Mesenchymal stem cell (in vitro differentiated cells and primary cell): ENCODE measurements around the gene CEP104.
"Not testable (repeated sequence)": the region's sequence is repeated elsewhere in the genome, so short reads cannot be mapped to it uniquely, and the experiment has no call there.

Experiments used
- DNase-seq: peaks from one replicate; pipeline ENCODE4 v3.0.0-alpha.2; 2013
- H2AFZ ChIP-seq: one replicate; pipeline ENCODE4 v1.6.1; 2013; ENCODE audit warnings: low read depth, mild to moderate bottlenecking, control low read depth, inconsistent platforms, low read length, moderate library complexity
- H2AK5ac ChIP-seq: 2 replicates; pipeline ENCODE4 v1.6.1; 2013; ENCODE audit warnings: low read length, moderate library complexity, mild to moderate bottlenecking, inconsistent platforms; ENCODE audit not compliant: severe bottlenecking
- H2BK120ac ChIP-seq: one replicate; pipeline ENCODE4 v1.6.1; 2013; ENCODE audit warnings: low read depth, mild to moderate bottlenecking, inconsistent platforms, low read length, moderate library complexity
- H2BK12ac ChIP-seq, 2 experiments: one replicate each; pipeline ENCODE4 v1.6.1; 2013; ENCODE audit warnings: inconsistent platforms in 2 of 2, low read length in 2 of 2, mild to moderate bottlenecking in 2 of 2, moderate library complexity in 2 of 2, control low read depth in 1 of 2
- H2BK15ac ChIP-seq: one replicate; pipeline ENCODE4 v1.6.1; 2013; ENCODE audit warnings: mild to moderate bottlenecking, low read depth, inconsistent platforms; ENCODE audit not compliant: poor library complexity, severe bottlenecking
- H2BK5ac ChIP-seq: 2 replicates; pipeline ENCODE4 v1.6.1; 2013; ENCODE audit warnings: low read depth, mild to moderate bottlenecking, low read length, control low read depth, inconsistent platforms; ENCODE audit not compliant: poor library complexity, severe bottlenecking
- H3K14ac ChIP-seq, 2 experiments: one replicate each; pipeline ENCODE4 v1.6.1; 2013; ENCODE audit warnings: inconsistent platforms in 2 of 2, low read length in 2 of 2, control low read depth in 1 of 2, mild to moderate bottlenecking in 1 of 2, moderate library complexity in 1 of 2
- H3K18ac ChIP-seq, 2 experiments: one replicate each; pipeline ENCODE4 v1.6.1; 2013; ENCODE audit warnings: inconsistent platforms in 2 of 2, low read length in 2 of 2, control low read depth in 1 of 2, low read depth in 1 of 2, mild to moderate bottlenecking in 1 of 2
- H3K23ac ChIP-seq, 2 experiments: one replicate each; pipeline ENCODE4 v1.6.1; 2013; ENCODE audit warnings: inconsistent platforms in 2 of 2, low read length in 2 of 2, mild to moderate bottlenecking in 2 of 2, moderate library complexity in 2 of 2, control low read depth in 1 of 2
- H3K27ac ChIP-seq: 2 replicates; pipeline ENCODE4 v1.5.1; 2013; ENCODE audit warnings: mild to moderate bottlenecking, moderate library complexity, low read length, control low read depth, inconsistent platforms; ENCODE audit not compliant: poor library complexity, severe bottlenecking
- H3K27me3 ChIP-seq, 2 experiments: 2 replicates each; pipeline versions ENCODE4 v1.6.1 to v1.7.0; 2013; ENCODE audit warnings: low read length in 2 of 2, mild to moderate bottlenecking in 2 of 2, moderate library complexity in 2 of 2, control low read depth in 1 of 2, inconsistent platforms in 1 of 2; ENCODE audit not compliant: control insufficient read depth in 1 of 2, insufficient read depth in 1 of 2
- H3K36me3 ChIP-seq, 2 experiments: 2 replicates each; pipeline versions ENCODE4 v1.6.1 to v1.7.0; 2013; ENCODE audit warnings: low read length in 2 of 2, control low read depth in 1 of 2, inconsistent platforms in 1 of 2, low read depth in 1 of 2, mild to moderate bottlenecking in 1 of 2; ENCODE audit not compliant: insufficient read depth in 2 of 2, control insufficient read depth in 1 of 2
- H3K4ac ChIP-seq, 2 experiments: one replicate each; pipeline ENCODE4 v1.6.1; 2013; ENCODE audit warnings: inconsistent platforms in 2 of 2, low read length in 2 of 2, mild to moderate bottlenecking in 2 of 2, moderate library complexity in 2 of 2, control low read depth in 1 of 2, low read depth in 1 of 2
- H3K4me1 ChIP-seq: 2 replicates; pipeline ENCODE4 v1.6.1; 2013; ENCODE audit warnings: low read depth, low read length, control low read depth; ENCODE audit not compliant: control insufficient read depth, insufficient read depth
- H3K4me2 ChIP-seq: 2 replicates; pipeline ENCODE4 v1.6.1; 2013; ENCODE audit warnings: low read length, mild to moderate bottlenecking, inconsistent platforms; ENCODE audit not compliant: poor library complexity, severe bottlenecking
- H3K4me3 ChIP-seq, 2 experiments: 2 replicates each; pipeline versions ENCODE4 v1.5.1 to v1.7.0; 2013; ENCODE audit warnings: low read length in 2 of 2, mild to moderate bottlenecking in 2 of 2, control low read depth in 1 of 2, low read depth in 1 of 2; ENCODE audit not compliant: insufficient read depth in 1 of 2
- H3K79me1 ChIP-seq: replicated peaks from 2 replicates; pipeline ENCODE4 v1.6.1; 2013; ENCODE audit warnings: mild to moderate bottlenecking, control low read depth, low read length, inconsistent platforms; ENCODE audit not compliant: poor library complexity, severe bottlenecking
- H3K9ac ChIP-seq: 2 replicates; pipeline ENCODE4 v1.7.0; 2013; ENCODE audit warnings: mild to moderate bottlenecking, low read length, moderate library complexity
- H3K9me3 ChIP-seq: 2 replicates; pipeline ENCODE4 v1.7.0; 2013; ENCODE audit warnings: mild to moderate bottlenecking, low read length; ENCODE audit not compliant: control insufficient read depth
- H4K8ac ChIP-seq: one replicate; pipeline ENCODE4 v1.6.1; 2013; ENCODE audit warnings: inconsistent platforms, mild to moderate bottlenecking, low read length, moderate library complexity
- H4K91ac ChIP-seq: one replicate; pipeline ENCODE4 v1.6.1; 2013; ENCODE audit warnings: mild to moderate bottlenecking, low read length, inconsistent platforms
- WGBS: methylation state at CpG from one replicate; pipeline ENCODE4 v1.1.7; 2013; ENCODE audit warnings: mixed read lengths; 5-methylcytosine and 5-hydroxymethylcytosine counted together

CEP104 gene

DNA sequence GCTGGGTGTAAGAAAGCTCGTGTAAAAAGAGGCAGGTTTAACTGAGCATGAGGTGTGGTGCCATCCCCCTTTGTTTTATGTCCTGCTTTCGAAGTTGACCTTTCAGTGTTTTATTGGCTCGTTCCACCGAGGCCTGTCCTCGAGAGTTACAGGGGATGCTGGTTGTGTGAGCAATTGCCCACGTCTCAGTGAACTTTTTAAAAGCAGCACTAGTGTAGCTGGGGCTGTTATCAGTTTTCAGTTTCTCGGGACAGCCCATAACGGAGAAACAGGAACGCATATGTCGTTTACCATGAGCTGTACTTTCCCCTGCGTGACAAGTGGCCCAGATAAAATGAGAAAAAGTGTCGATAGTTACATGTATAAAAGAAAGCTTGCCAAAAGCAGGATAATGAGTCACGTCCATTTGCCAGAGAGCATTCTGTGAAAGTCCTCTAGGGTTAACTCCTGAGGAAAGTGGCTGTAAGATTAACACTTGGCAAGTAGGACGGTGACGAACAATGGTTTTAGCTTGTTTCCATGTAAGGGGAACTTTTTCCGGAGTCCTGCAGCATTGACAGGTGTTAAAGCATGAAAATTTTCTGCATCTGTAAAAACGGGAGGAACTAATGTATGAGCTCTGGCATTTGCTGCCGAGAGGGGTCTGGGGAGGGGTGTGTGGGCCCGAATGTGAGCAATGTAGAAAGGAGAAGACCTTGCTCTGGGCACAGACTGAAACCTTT lies 52.9 kb downstream of the CEP104 start:
- H3K4me2 ChIP-seq: no peak overlapping the region
- WGBS: 68% methylated on average over 19 of the region's 19 CpGs
- no peak overlapping the region for H3K9ac ChIP-seq
- no peaks in the 10 kb centered on the region for H3K79me1 ChIP-seq
- H3K18ac ChIP-seq: no peak overlapping the region
- DNase-seq: no peak
- H3K36me3 ChIP-seq: no peaks in the 10 kb centered on the region
- no peak overlapping the region for H2BK15ac ChIP-seq
- peaks cover 2% of the 10 kb centered on the region for H3K4me1 ChIP-seq
- H3K4me3 ChIP-seq: peak overlapping the region in 1 of 2 experiments; percentile 66
- H2AK5ac ChIP-seq: no peak overlapping the region
- H3K23ac ChIP-seq: no peak overlapping the region
- H4K8ac ChIP-seq: no peak overlapping the region
- no peak overlapping the region for H4K91ac ChIP-seq
- H2AFZ ChIP-seq: no peak overlapping the region
- no peak overlapping the region for H2BK12ac ChIP-seq
- H3K9me3 ChIP-seq: no peaks in the 10 kb centered on the region
- no peak overlapping the region for H3K14ac ChIP-seq
- H3K27ac ChIP-seq: no peak overlapping the region
- H3K27me3 ChIP-seq: peaks cover 25 to 26% of the 10 kb centered on the region in 2 experiments
- H3K4ac ChIP-seq: no peak overlapping the region
- H2BK5ac ChIP-seq: no peak overlapping the region
- no peak overlapping the region for H2BK120ac ChIP-seq

DNA sequence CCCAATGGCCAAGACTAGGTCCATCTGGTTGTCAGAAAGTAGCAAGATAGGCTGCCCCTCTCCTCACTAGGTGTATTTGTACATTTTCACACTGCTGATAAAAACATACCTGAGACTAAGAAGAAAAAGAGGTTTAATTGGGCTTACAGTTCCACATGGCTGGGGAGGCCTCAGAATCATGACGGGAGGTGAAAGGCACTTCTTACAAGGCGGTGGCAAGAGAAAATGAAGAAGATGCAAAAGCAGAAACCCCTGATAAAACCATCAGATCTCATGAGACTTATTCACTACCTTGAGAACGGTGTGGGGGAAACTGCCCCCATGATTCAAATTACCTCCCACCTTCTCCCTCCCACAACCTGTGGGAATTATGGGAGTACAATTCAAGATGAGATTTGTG lies 56.2 kb downstream of the CEP104 start:
- H3K14ac ChIP-seq, H3K79me1 ChIP-seq, H3K18ac ChIP-seq, H3K9ac ChIP-seq, H2BK5ac ChIP-seq, H3K4ac ChIP-seq, H4K91ac ChIP-seq, H2BK15ac ChIP-seq, H3K4me1 ChIP-seq, H4K8ac ChIP-seq, H3K36me3 ChIP-seq, H3K4me3 ChIP-seq, H3K23ac ChIP-seq, H3K9me3 ChIP-seq, H2BK120ac ChIP-seq, H3K27ac ChIP-seq, DNase-seq, H2AK5ac ChIP-seq, H2AFZ ChIP-seq, H3K4me2 ChIP-seq: not testable (repeated sequence)
- Histone ChIP-seq H2BK12ac (peak overlapping the region in 1 of 2 experiments; percentile 18), H3K27me3 (peaks cover 25 to 26% of the 10 kb centered on the region in 2 experiments)
- WGBS: 76% methylated on average over 2 of the region's 3 CpGs

DNA sequence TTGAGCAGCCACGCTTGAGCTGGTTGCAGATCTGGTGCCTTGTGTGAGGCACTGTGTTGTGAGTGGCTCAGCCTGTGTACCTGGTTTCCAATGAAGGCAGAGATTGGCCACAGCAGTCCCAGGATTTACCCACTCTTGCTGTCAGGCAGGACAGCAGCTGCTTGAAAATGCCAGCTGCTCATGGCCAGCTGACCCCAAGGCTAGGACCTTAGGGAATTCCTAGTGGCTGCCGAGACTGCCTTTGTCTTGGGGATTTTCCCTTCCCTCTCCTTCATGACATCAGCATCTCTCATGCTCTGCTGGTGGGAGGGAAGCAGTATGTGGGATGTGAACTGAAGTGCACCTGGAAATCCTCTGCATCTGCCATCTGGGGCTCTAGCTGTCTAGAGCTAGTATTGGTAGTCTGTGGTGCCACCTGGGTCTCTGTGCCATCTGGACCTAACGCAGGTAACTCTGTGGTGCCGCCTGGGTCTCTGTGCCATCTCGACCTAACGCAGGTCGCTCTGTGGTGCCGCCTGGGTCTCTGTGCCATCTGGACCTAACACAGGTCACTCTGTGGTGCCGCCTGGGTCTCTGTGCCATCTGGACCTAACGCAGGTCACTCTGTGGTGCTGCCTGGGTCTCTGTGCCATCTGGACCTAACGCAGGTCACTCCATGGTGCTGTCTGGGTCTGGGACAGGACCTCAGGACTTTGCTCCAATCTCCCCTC lies 56.9 kb downstream of the CEP104 start:
- Histone ChIP-seq H2AK5ac (no peak overlapping the region), H3K4me1 (peaks cover 6% of the 10 kb centered on the region), H2AFZ (no peak overlapping the region), H2BK5ac (no peak overlapping the region), H2BK120ac (no peak overlapping the region), H4K8ac (no peak overlapping the region), H3K27ac (no peak overlapping the region), H3K9ac (no peak overlapping the region), H3K4ac (no peak overlapping the region), H3K79me1 (peaks cover 7% of the 10 kb centered on the region), H3K23ac (no peak overlapping the region), H4K91ac (no peak overlapping the region), H3K9me3 (no peaks in the 10 kb centered on the region), H3K14ac (no peak overlapping the region), H3K4me2 (no peak overlapping the region), H3K36me3 (peaks cover 0 to 4% of the 10 kb centered on the region in 2 experiments), H3K4me3 (no peak overlapping the region), H2BK15ac (no peak overlapping the region), H3K27me3 (peaks cover 22 to 23% of the 10 kb centered on the region in 2 experiments), H2BK12ac (peak overlapping the region in 1 of 2 experiments; percentile 18), H3K18ac (no peak overlapping the region)
- 89% methylated on average over 10 of the region's 11 CpGs for WGBS
- DNase-seq: peak; percentile 54
